GM10847 (cell line): Measurements from ENCODE around the gene SLC33A1.

Experiments
- POLR2A ChIP-seq: IDR thresholded peaks from 2 replicates; pipeline ENCODE4 v1.6.1; 2011; ENCODE audit not compliant: insufficient read length; ENCODE audit errors: extremely low read depth

Gene SLC33A1

GRCh38 chr3:155854141-155854940 lies at the start of gene SLC33A1:
Gene SLC33A1, minus strand, starts transcription at chr3:155854427. Its CDS starts 430 bp downstream, at chr3:155853997.
- TF ChIP-seq POLR2A, result peak; percentile 75

GRCh38 chr3:155895379-155895900 lies 41.2 kb upstream of the SLC33A1 start:
- TF ChIP-seq POLR2A, result no peak

- no peak for TF ChIP-seq POLR2A
These were observed 37.1 kb upstream of the SLC33A1 start for GRCh38 chr3:155891321-155891720.

- TF ChIP-seq POLR2A, result no peak
These were observed 36.5 kb upstream of the SLC33A1 start for GRCh38 chr3:155890671-155891190.

GRCh38 chr3:155889952-155890351 lies 35.7 kb upstream of the SLC33A1 start:
- TF ChIP-seq POLR2A, result no peak

GRCh38 chr3:155889212-155889611 lies 35.0 kb upstream of the SLC33A1 start:
- no peak for TF ChIP-seq POLR2A

- no peak for TF ChIP-seq POLR2A
These were observed 32.7 kb upstream of the SLC33A1 start for GRCh38 chr3:155886915-155887314.

GRCh38 chr3:155885292-155885691 lies 31.1 kb upstream of the SLC33A1 start:
- TF ChIP-seq POLR2A, result no peak

- TF ChIP-seq POLR2A, result no peak
These were observed 30.1 kb upstream of the SLC33A1 start for GRCh38 chr3:155884292-155884691.

GRCh38 chr3:155880286-155880685 lies 26.1 kb upstream of the SLC33A1 start:
- no peak for TF ChIP-seq POLR2A

- no peak for TF ChIP-seq POLR2A
These were observed 22.3 kb upstream of the SLC33A1 start for GRCh38 chr3:155876503-155876902.

GRCh38 chr3:155876037-155876436 lies 21.8 kb upstream of the SLC33A1 start:
- no peak for TF ChIP-seq POLR2A

GRCh38 chr3:155872904-155873646 lies 18.8 kb upstream of the SLC33A1 start:
- no peak for TF ChIP-seq POLR2A

GRCh38 chr3:155871746-155872158 lies 17.5 kb upstream of the SLC33A1 start:
- no peak for TF ChIP-seq POLR2A

- TF ChIP-seq POLR2A, result peak; percentile 16
These were observed 16.9 kb upstream of the SLC33A1 start for GRCh38 chr3:155870945-155871745.

- peak; percentile 55 for TF ChIP-seq POLR2A
These were observed 16.1 kb upstream of the SLC33A1 start, which contains the start of gene GMPS for GRCh38 chr3:155870133-155870944. Gene GMPS, plus strand, starts transcription at chr3:155870650. Its CDS starts 221 bp downstream, at chr3:155870871.
